GM23338 (cell line): ENCODE results near the gene C22orf15.

Source experiments
- CREB1 ChIP-seq: fragments of 250-450 bp; sonication (Bioruptor Pico); IDR thresholded peaks from 2 replicates; pipeline ENCODE4 v1.5.0; 2020; ENCODE audit warnings: low read depth, mild to moderate bottlenecking, moderate library complexity
- EZH2 ChIP-seq: fragments of 200-600 bp; sonication (generic); IDR thresholded peaks from one replicate; pipeline ENCODE4 v1.8.0; 2017; ENCODE audit warnings: antibody characterized with exemption, mild to moderate bottlenecking, low read depth; ENCODE audit not compliant: unreplicated experiment
- EZH2phosphoT487 ChIP-seq: fragments of 200-600 bp; sonication (generic); IDR thresholded peaks from one replicate; pipeline ENCODE4 v1.8.1; 2018; ENCODE audit warnings: antibody characterized with exemption; ENCODE audit not compliant: unreplicated experiment
- JUNB ChIP-seq: IDR thresholded peaks from one replicate; pipeline ENCODE4 v1.6.1; 2016; ENCODE audit warnings: antibody characterized with exemption; ENCODE audit not compliant: unreplicated experiment
- NANOG ChIP-seq: IDR thresholded peaks from 2 replicates; pipeline ENCODE4 v1.6.1; 2016; ENCODE audit warnings: antibody characterized with exemption, borderline replicate concordance
- POLR2AphosphoS5 ChIP-seq: IDR thresholded peaks from 2 replicates; pipeline ENCODE4 v1.6.1; 2016; ENCODE audit warnings: antibody characterized with exemption, low read depth
- STAT1 ChIP-seq: IDR thresholded peaks from one replicate; pipeline ENCODE4 v1.6.1; 2016; ENCODE audit warnings: antibody characterized with exemption; ENCODE audit not compliant: unreplicated experiment
- ZNF114 ChIP-seq: fragments of 250-450 bp; sonication (Bioruptor Pico); IDR thresholded peaks from 2 replicates; pipeline ENCODE4 v1.5.0; 2020; ENCODE audit warnings: mild to moderate bottlenecking, moderate library complexity
- ZNF331 ChIP-seq: fragments of 250-450 bp; sonication (Bioruptor Pico); IDR thresholded peaks from 2 replicates; pipeline ENCODE4 v1.5.0; 2020; ENCODE audit warnings: low read depth, mild to moderate bottlenecking, moderate library complexity
- TF ChIP-seq, protein P1 (sequence below), 2 experiments: fragments of 200-600 bp in 1 of 2; sonication (generic) in 1 of 2; conservative IDR thresholded peaks; 2 replicates each; pipeline versions ENCODE4 v1.5.1 to v1.6.1; 2016 to 2017; ENCODE audit warnings: antibody characterized with exemption in 2 of 2, low read depth in 2 of 2, mild to moderate bottlenecking in 2 of 2, moderate library complexity in 1 of 2
- TF ChIP-seq, protein P2 (sequence below): IDR thresholded peaks from one replicate; pipeline ENCODE4 v1.6.1; 2018; ENCODE audit warnings: antibody characterized with exemption; ENCODE audit not compliant: unreplicated experiment
- TF ChIP-seq, protein P3 (sequence below): IDR thresholded peaks from 2 replicates; pipeline ENCODE4 v1.6.1; 2016; ENCODE audit warnings: antibody characterized with exemption

DNA sequence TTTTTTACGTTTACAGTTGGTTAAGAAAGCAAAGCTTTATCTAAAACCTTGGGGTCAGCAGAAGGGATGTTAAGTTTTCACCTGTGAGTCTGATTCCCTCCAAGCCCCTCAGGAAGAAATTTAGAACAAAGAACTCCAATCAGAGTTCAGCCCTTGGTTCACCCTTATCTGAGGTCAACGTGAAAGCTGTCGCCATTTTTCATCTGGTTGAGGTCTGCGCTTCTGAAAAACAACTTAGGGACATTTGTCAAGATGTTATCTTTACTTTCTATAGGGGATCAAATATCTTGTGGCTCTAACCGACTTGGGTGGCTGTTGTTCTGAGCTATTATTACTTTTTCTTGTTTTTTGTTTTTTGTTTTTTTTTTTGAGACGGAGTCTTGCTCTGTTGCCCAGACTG is 41.9 kb upstream of the C22orf15 start:
- no peak for TF ChIP-seq EZH2
- TF ChIP-seq, protein P1, sequence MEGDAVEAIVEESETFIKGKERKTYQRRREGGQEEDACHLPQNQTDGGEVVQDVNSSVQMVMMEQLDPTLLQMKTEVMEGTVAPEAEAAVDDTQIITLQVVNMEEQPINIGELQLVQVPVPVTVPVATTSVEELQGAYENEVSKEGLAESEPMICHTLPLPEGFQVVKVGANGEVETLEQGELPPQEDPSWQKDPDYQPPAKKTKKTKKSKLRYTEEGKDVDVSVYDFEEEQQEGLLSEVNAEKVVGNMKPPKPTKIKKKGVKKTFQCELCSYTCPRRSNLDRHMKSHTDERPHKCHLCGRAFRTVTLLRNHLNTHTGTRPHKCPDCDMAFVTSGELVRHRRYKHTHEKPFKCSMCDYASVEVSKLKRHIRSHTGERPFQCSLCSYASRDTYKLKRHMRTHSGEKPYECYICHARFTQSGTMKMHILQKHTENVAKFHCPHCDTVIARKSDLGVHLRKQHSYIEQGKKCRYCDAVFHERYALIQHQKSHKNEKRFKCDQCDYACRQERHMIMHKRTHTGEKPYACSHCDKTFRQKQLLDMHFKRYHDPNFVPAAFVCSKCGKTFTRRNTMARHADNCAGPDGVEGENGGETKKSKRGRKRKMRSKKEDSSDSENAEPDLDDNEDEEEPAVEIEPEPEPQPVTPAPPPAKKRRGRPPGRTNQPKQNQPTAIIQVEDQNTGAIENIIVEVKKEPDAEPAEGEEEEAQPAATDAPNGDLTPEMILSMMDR (conservative IDR thresholded peaks at IDR 0.05; ENCODE audit: low read depth in 2 of 2): no peak
- TF ChIP-seq EZH2phosphoT487: no peak
- TF ChIP-seq POLR2AphosphoS5: no peak
- TF ChIP-seq, protein P2, sequence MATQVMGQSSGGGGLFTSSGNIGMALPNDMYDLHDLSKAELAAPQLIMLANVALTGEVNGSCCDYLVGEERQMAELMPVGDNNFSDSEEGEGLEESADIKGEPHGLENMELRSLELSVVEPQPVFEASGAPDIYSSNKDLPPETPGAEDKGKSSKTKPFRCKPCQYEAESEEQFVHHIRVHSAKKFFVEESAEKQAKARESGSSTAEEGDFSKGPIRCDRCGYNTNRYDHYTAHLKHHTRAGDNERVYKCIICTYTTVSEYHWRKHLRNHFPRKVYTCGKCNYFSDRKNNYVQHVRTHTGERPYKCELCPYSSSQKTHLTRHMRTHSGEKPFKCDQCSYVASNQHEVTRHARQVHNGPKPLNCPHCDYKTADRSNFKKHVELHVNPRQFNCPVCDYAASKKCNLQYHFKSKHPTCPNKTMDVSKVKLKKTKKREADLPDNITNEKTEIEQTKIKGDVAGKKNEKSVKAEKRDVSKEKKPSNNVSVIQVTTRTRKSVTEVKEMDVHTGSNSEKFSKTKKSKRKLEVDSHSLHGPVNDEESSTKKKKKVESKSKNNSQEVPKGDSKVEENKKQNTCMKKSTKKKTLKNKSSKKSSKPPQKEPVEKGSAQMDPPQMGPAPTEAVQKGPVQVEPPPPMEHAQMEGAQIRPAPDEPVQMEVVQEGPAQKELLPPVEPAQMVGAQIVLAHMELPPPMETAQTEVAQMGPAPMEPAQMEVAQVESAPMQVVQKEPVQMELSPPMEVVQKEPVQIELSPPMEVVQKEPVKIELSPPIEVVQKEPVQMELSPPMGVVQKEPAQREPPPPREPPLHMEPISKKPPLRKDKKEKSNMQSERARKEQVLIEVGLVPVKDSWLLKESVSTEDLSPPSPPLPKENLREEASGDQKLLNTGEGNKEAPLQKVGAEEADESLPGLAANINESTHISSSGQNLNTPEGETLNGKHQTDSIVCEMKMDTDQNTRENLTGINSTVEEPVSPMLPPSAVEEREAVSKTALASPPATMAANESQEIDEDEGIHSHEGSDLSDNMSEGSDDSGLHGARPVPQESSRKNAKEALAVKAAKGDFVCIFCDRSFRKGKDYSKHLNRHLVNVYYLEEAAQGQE: no peak
- no peak for TF ChIP-seq CREB1 (CRISPR knock-in tag)
- TF ChIP-seq STAT1: no peak
- TF ChIP-seq, protein P3, sequence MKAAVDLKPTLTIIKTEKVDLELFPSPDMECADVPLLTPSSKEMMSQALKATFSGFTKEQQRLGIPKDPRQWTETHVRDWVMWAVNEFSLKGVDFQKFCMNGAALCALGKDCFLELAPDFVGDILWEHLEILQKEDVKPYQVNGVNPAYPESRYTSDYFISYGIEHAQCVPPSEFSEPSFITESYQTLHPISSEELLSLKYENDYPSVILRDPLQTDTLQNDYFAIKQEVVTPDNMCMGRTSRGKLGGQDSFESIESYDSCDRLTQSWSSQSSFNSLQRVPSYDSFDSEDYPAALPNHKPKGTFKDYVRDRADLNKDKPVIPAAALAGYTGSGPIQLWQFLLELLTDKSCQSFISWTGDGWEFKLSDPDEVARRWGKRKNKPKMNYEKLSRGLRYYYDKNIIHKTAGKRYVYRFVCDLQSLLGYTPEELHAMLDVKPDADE: no peak
- no peak for TF ChIP-seq NANOG
- no peak for TF ChIP-seq ZNF331 (CRISPR knock-in tag)
- no peak for TF ChIP-seq ZNF114 (CRISPR knock-in tag)
- TF ChIP-seq JUNB: no peak
